ENCODE measurements around the gene RAPGEF6.

GRCh38 chr5:131639148-131639547 lies 4.1 kb upstream of the RAPGEF6 start:
- TF ChIP-seq, protein P1, sequence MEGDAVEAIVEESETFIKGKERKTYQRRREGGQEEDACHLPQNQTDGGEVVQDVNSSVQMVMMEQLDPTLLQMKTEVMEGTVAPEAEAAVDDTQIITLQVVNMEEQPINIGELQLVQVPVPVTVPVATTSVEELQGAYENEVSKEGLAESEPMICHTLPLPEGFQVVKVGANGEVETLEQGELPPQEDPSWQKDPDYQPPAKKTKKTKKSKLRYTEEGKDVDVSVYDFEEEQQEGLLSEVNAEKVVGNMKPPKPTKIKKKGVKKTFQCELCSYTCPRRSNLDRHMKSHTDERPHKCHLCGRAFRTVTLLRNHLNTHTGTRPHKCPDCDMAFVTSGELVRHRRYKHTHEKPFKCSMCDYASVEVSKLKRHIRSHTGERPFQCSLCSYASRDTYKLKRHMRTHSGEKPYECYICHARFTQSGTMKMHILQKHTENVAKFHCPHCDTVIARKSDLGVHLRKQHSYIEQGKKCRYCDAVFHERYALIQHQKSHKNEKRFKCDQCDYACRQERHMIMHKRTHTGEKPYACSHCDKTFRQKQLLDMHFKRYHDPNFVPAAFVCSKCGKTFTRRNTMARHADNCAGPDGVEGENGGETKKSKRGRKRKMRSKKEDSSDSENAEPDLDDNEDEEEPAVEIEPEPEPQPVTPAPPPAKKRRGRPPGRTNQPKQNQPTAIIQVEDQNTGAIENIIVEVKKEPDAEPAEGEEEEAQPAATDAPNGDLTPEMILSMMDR (conservative IDR thresholded peaks at IDR 0.05; ENCODE audit: low read length) = no peak
- no peak for TF ChIP-seq EZH2phosphoT487 (IDR thresholded peaks at IDR 0.05; ENCODE audit: borderline replicate concordance)
